ENCODE results near the gene TUT7.
"Not testable (repeated sequence)": the region's sequence is repeated elsewhere in the genome, so short reads cannot be mapped to it uniquely, and the experiment has no call there.

GRCh38 chr9:86312959-86313358, 41.3 kb downstream of the TUT7 start:
- not testable (repeated sequence) for TF ChIP-seq POLR2AphosphoS5 (IDR thresholded peaks at IDR 0.05; ENCODE audit: low read depth, low read length); CTCF (IDR thresholded peaks at IDR 0.05); REST (IDR thresholded peaks at IDR 0.05; ENCODE audit: insufficient read depth in 1 of 2, low read depth in 2 of 2, low read length in 1 of 2)
